ENCODE data around the gene COL1A1. TPM values are rescaled to one million over a fixed set of nuclear protein-coding genes. Genes with fewer than 3 reads are reported as not detected.

The COL1A1 gene
- total RNA-seq, 1 donor from 2014 or later, result 12,796 TPM

DNA sequence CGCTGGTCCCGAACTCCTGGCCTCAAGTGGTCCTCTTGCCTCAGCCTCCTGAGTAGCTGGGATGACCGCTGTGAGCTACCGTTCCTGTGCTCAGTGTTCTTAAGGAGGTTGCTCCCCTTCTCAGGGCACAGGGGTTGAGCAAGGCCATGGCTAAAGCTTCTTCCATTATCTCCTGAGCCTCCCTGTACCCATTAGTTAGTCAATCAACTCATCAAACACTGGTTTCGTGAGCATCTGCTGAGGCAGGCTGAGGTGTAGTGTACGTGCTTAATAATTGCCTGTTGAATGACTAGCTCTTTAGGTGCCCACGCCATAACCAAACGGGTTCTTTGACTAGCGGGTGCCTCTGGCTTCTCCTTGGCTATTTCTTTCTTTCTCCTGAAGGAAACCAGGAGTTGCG is 24.0 kb downstream of the COL1A1 start:
- FAIRE-seq (no peak), DNase-seq (ENCODE audit: low read depth) (no peak)
- peaks cover 4% of the 10 kb centered on the region for H3K79me2 ChIP-seq (ENCODE audit: insufficient read depth, low read length)
- Mint-ChIP-seq H3K36me3 (ENCODE audit: low read depth, unreplicated experiment) (peaks cover 12% of the 10 kb centered on the region), H3K4me1 (ENCODE audit: low read depth, unreplicated experiment) (peaks cover 66% of the 10 kb centered on the region), H3K27ac (ENCODE audit: unreplicated experiment) (peak overlapping the region; percentile 98), H3K27me3 (ENCODE audit: low read depth, unreplicated experiment) (no peaks in the 10 kb centered on the region), H3K9me3 (ENCODE audit: unreplicated experiment) (peaks cover 3% of the 10 kb centered on the region), H3K4me3 (ENCODE audit: unreplicated experiment) (no peak overlapping the region)
- no peak overlapping the region for H2AFZ ChIP-seq (ENCODE audit: low read depth, low read length)
- no peaks in the 10 kb centered on the region for H3K36me3 ChIP-seq (ENCODE audit: insufficient read depth, low read length)
- H3K9me3 ChIP-seq (ENCODE audit: insufficient read depth, low read depth, low read length), result no peaks in the 10 kb centered on the region
- H4K20me1 ChIP-seq (ENCODE audit: insufficient read depth, low read length), result peaks cover 15% of the 10 kb centered on the region
- TF ChIP-seq, protein P1, sequence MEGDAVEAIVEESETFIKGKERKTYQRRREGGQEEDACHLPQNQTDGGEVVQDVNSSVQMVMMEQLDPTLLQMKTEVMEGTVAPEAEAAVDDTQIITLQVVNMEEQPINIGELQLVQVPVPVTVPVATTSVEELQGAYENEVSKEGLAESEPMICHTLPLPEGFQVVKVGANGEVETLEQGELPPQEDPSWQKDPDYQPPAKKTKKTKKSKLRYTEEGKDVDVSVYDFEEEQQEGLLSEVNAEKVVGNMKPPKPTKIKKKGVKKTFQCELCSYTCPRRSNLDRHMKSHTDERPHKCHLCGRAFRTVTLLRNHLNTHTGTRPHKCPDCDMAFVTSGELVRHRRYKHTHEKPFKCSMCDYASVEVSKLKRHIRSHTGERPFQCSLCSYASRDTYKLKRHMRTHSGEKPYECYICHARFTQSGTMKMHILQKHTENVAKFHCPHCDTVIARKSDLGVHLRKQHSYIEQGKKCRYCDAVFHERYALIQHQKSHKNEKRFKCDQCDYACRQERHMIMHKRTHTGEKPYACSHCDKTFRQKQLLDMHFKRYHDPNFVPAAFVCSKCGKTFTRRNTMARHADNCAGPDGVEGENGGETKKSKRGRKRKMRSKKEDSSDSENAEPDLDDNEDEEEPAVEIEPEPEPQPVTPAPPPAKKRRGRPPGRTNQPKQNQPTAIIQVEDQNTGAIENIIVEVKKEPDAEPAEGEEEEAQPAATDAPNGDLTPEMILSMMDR (IDR thresholded peaks at IDR 0.05; ENCODE audit: insufficient read depth, low read depth, low read length), result no peak
- TF ChIP-seq EZH2 (IDR thresholded peaks at IDR 0.05; ENCODE audit: insufficient read depth, low read length), result no peak
- H3K27ac ChIP-seq (ENCODE audit: low read depth, low read length), result peak overlapping the region; percentile 100
- H3K4me2 ChIP-seq (ENCODE audit: low read length), result peak overlapping the region; percentile 51
- H3K9ac ChIP-seq (ENCODE audit: low read length), result peak overlapping the region; percentile 85
- H3K4me1 ChIP-seq (ENCODE audit: insufficient read depth, low read length), result peaks cover 41% of the 10 kb centered on the region
- H3K27me3 ChIP-seq (ENCODE audit: insufficient read depth, low read length), result no peaks in the 10 kb centered on the region
- H3K4me3 ChIP-seq (ENCODE audit: insufficient read depth, low read depth, low read length), result no peak overlapping the region

DNA sequence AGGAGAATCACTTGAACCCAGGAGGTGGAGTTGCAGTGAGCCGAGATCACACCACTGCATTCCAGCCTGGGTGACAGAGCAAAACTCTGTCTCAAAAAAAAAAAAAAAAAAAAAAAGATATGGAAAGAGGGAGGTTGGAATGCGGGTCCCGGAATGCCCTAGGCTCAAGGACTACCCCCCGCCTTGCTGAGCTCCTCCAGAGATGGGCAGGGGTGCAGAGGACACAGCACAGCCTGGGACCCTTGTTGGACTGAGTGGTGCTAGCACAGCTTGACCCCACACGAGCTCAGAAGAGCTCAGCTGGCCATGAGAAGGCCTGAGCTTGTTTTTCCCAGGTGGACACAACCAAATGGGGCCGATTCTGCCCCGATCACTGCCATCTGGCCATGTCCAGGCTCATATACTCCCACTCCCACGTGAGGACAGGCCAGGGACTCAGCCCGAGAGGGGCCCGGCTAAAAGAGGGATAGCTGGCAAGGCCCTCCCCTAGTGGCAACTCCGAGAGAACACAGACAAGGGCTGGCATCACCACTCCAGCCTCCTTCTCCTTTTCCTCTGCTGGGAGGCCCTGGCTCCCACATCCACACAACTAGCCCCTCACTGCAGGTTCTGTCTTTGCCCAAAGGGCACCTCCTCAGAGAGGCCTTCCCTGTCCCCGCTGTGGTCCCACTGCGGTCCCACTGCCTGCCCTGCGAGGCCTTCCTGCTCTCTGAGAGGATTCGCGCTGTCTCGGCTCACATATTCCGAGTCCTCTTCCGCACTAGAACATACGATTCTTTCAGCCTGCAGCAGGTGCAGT is 24.7 kb downstream of the COL1A1 start:
- Histone ChIP-seq H4K20me1 (ENCODE audit: insufficient read depth, low read length) (peaks cover 9% of the 10 kb centered on the region), H3K27ac (ENCODE audit: low read depth, low read length) (peak overlapping the region; percentile 100), H3K4me2 (ENCODE audit: low read length) (peak overlapping the region; percentile 51), H2AFZ (ENCODE audit: low read depth, low read length) (no peak overlapping the region), H3K79me2 (ENCODE audit: insufficient read depth, low read length) (peaks cover 4% of the 10 kb centered on the region), H3K4me1 (ENCODE audit: insufficient read depth, low read length) (peaks cover 41% of the 10 kb centered on the region), H3K9ac (ENCODE audit: low read length) (peak overlapping the region; percentile 85), H3K4me3 (ENCODE audit: insufficient read depth, low read depth, low read length) (no peak overlapping the region), H3K36me3 (ENCODE audit: insufficient read depth, low read length) (no peaks in the 10 kb centered on the region), H3K9me3 (ENCODE audit: insufficient read depth, low read depth, low read length) (no peaks in the 10 kb centered on the region), H3K27me3 (ENCODE audit: insufficient read depth, low read length) (no peaks in the 10 kb centered on the region)
- Mint-ChIP-seq H3K27me3 (ENCODE audit: low read depth, unreplicated experiment) (no peaks in the 10 kb centered on the region), H3K36me3 (ENCODE audit: low read depth, unreplicated experiment) (peaks cover 7% of the 10 kb centered on the region), H3K4me3 (ENCODE audit: unreplicated experiment) (peak overlapping the region; percentile 54), H3K9me3 (ENCODE audit: unreplicated experiment) (peaks cover 3% of the 10 kb centered on the region), H3K27ac (ENCODE audit: unreplicated experiment) (peak overlapping the region; percentile 98), H3K4me1 (ENCODE audit: low read depth, unreplicated experiment) (peaks cover 62% of the 10 kb centered on the region)
- TF ChIP-seq, protein P1 (IDR thresholded peaks at IDR 0.05; ENCODE audit: insufficient read depth, low read depth, low read length), result peak; percentile 4
- no peak for TF ChIP-seq EZH2 (IDR thresholded peaks at IDR 0.05; ENCODE audit: insufficient read depth, low read length)
- DNase-seq (ENCODE audit: low read depth) (no peak), FAIRE-seq (no peak)
